Psoas muscle (tissue), 8 donors: ENCODE measurements around the gene KCNE4. TPM values are rescaled to one million over a fixed set of nuclear protein-coding genes. Genes with fewer than 3 reads are reported as not detected.

ENCODE experiments used
- ATAC-seq, 4 donors: fragments of 200-7000 bp; cut with Tn5 transposase; one replicate each; pipeline ENCODE4 v1.9.1; 2020; ENCODE audit warnings: moderate library complexity in 3 of 4, mild to moderate bottlenecking in 2 of 4
- DNase-seq, 2 donors: peaks; one replicate each; pipeline ENCODE4 v3.0.0-alpha.2; 2020
- H3K27ac ChIP-seq: fragments of 200-600 bp; one replicate; pipeline ENCODE4 v1.8.0; 2022
- H3K27me3 ChIP-seq, 3 donors: fragments of 200-600 bp in 1 of 3; one replicate each; pipeline versions ENCODE4 v1.6.1 to v1.8.0; 2013 to 2022; ENCODE audit warnings: low read length in 2 of 3, mild to moderate bottlenecking in 2 of 3, moderate library complexity in 1 of 3; ENCODE audit not compliant: insufficient read depth in 3 of 3
- H3K36me3 ChIP-seq, 2 donors: fragments of 200-600 bp in 1 of 2; one replicate each; pipeline versions ENCODE4 v1.6.1 to v1.8.0; 2013 to 2022; ENCODE audit warnings: low read depth in 1 of 2, mild to moderate bottlenecking in 1 of 2, moderate library complexity in 1 of 2; ENCODE audit not compliant: insufficient read depth in 1 of 2
- H3K4me1 ChIP-seq: fragments of 200-600 bp; one replicate; pipeline ENCODE4 v1.8.0; 2022
- H3K4me3 ChIP-seq: fragments of 200-600 bp; one replicate; pipeline ENCODE4 v1.8.0; 2022; ENCODE audit warnings: mild to moderate bottlenecking
- H3K9me3 ChIP-seq: fragments of 200-600 bp; one replicate; pipeline ENCODE4 v1.8.0; 2022
- WGBS, 3 donors: extraction: QIAGEN DNeasy Blood & Tissue Kit; methylation state at CpG; one replicate each; pipeline versions ENCODE4 v1.1.6 to v1.1.7; 2013; 5-methylcytosine and 5-hydroxymethylcytosine counted together
- intact Hi-C, 2 donors: fragments of 100-400 bp; cut with DNase I; formaldehyde crosslinking; loops; one replicate each; pipeline versions ENCODE4 v1.11.0 to v1.14.2; 2022
- polyA plus RNA-seq, 3 donors: library from polyadenylated mRNA; stranded (reverse); fragments of 200-250 nt; gene quantifications; one replicate each; pipeline ENCODE4 v1.2.3, GENCODE V29; 2013
- total RNA-seq, 4 donors: library from RNA; stranded (reverse); fragmentation: NEBNext Ultra II Directional in 2 of 4; extraction: Animal tissue kit (Norgen Biotek cat#: 25700) in 2 of 4; gene quantifications; one replicate each; pipeline versions ENCODE4 v1.2.1 to v1.2.4, GENCODE V29; 2021 to 2023
- TF ChIP-seq, protein P1 (sequence below): fragments of 200-600 bp; IDR thresholded peaks from one replicate; pipeline ENCODE4 v1.8.0; 2022; ENCODE audit warnings: antibody characterized with exemption
- donor health status: healthy with polysubstance abuse.
- donor health status: DM: no; HTN: no; CAD: no; lungs with moderate emphysema.
- donor health status: Bipolar disorder and iron deficiency.
- donor health status: healthy.
- donor health status: DM: yes; HTN: yes; CAD: no.
- donor health status: DM: no; HTN: no; CAD: no.
- donor health status: DM: no; HTN: no; CAD: no.
- donor health status: DM: yes; HTN: yes; CAD: no.

KCNE4 gene
- total and polyA plus RNA-seq, 7 donors: 0.34 to 1.7 (median 0.84) TPM

DNA sequence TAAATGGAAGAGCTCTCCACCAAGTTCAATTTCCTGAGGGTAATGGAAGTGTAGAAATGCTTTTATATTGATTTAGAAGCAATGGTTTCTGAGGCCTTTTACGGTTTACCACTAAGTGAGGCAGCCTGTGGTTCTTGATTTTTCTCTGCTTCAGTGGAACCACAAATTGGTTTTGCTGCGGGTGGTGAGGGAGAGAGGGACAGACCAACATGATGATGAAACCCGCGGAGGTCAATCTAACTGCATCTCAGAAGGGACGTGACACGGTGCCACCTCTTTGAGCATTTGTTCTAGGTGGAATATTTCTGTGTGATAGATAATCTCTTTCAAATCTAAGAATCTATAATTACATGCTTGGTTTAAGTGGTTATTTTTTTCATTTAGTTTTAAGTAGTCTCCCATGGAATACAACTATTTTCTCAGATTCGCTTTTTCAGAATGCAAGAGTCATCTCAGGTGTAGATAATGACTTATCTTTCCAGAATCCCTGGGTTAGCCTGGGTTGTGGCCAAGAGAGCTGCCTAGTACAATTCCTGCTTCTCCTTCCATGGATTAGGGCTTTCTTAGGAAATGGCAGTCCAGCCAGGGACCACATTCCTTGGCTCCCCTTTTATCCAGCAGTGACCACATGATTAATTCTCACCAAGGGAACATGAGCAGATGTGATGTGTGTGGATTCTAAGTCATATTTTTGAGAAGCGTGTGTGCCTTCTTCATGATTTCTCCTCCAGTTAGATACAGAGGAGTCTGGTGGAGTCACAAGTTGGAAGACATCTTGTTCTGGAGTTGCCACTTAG, 52.5 kb downstream of the KCNE4 start:
- ATAC-seq: no peak
- no peaks in the 10 kb centered on the region for H3K36me3 ChIP-seq
- intact Hi-C loops: no loop called here
- DNase-seq: no peak
- WGBS, 3 donors: 90 to 94% (median 94%) methylated on average over 8 of the region's 8 CpGs
- H3K4me3 ChIP-seq: no peak overlapping the region
- no peaks in the 10 kb centered on the region for H3K4me1 ChIP-seq
- H3K27me3 ChIP-seq: no peaks in the 10 kb centered on the region
- TF ChIP-seq, protein P1, sequence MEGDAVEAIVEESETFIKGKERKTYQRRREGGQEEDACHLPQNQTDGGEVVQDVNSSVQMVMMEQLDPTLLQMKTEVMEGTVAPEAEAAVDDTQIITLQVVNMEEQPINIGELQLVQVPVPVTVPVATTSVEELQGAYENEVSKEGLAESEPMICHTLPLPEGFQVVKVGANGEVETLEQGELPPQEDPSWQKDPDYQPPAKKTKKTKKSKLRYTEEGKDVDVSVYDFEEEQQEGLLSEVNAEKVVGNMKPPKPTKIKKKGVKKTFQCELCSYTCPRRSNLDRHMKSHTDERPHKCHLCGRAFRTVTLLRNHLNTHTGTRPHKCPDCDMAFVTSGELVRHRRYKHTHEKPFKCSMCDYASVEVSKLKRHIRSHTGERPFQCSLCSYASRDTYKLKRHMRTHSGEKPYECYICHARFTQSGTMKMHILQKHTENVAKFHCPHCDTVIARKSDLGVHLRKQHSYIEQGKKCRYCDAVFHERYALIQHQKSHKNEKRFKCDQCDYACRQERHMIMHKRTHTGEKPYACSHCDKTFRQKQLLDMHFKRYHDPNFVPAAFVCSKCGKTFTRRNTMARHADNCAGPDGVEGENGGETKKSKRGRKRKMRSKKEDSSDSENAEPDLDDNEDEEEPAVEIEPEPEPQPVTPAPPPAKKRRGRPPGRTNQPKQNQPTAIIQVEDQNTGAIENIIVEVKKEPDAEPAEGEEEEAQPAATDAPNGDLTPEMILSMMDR: no peak
- H3K27ac ChIP-seq: no peak overlapping the region
- no peaks in the 10 kb centered on the region for H3K9me3 ChIP-seq

Other genes starting within 250 kb of the KCNE4 start
- gene ACSL3, start 191.2 kb upstream of the KCNE4 start, total RNA-seq: 100 to 1,000 TPM in 1 of 4 donors, 10 to 100 TPM in 3; 25.3 to 136 (median 46.4) TPM
- gene ACSL3, start 191.2 kb upstream of the KCNE4 start, polyA plus RNA-seq: 10 to 100 TPM; 13.5 to 33.4 (median 21.9) TPM